HL-60 (cell line): ENCODE data around the gene CXCL11.

Source experiments
- DNase-seq, 2 experiments: peaks; one replicate each; pipeline ENCODE4 v3.0.0-alpha.2; 2010 to 2020; ENCODE audit warnings: low read depth in 1 of 2, low spot score in 1 of 2
- H3K27ac ChIP-seq: fragments of 250-450 bp; sonication (Bioruptor Pico); replicated peaks from 2 replicates; pipeline ENCODE4 v1.5.1; 2020; ENCODE audit warnings: mild to moderate bottlenecking, moderate library complexity
- H3K27me3 ChIP-seq: fragments of 250-450 bp; sonication (Bioruptor Pico); 2 replicates; pipeline ENCODE4 v1.5.1; 2021; ENCODE audit warnings: mild to moderate bottlenecking, moderate library complexity; ENCODE audit not compliant: insufficient read depth, poor library complexity, severe bottlenecking
- H3K4me3 ChIP-seq: replicated peaks from 2 replicates; pipeline ENCODE4 v1.5.1; 2011; ENCODE audit warnings: mild to moderate bottlenecking, control low read depth, low read length; ENCODE audit not compliant: insufficient read depth
- CTCF ChIP-seq: IDR thresholded peaks from one replicate; pipeline ENCODE4 v1.5.1; 2011; ENCODE audit warnings: low read length, control low read depth, inconsistent platforms; ENCODE audit not compliant: insufficient read depth
- GABPA ChIP-seq: IDR thresholded peaks from 2 replicates; pipeline ENCODE4 v1.6.1; 2012; ENCODE audit warnings: low read depth
- POLR2AphosphoS5 ChIP-seq: IDR thresholded peaks from 2 replicates; pipeline ENCODE4 v1.6.1; 2012; ENCODE audit warnings: low read depth
- REST ChIP-seq: IDR thresholded peaks from 2 replicates; pipeline ENCODE4 v1.6.1; 2012; ENCODE audit warnings: low read depth; ENCODE audit not compliant: insufficient replicate concordance
- SPI1 ChIP-seq: IDR thresholded peaks from 2 replicates; pipeline ENCODE4 v1.6.1; 2012; ENCODE audit warnings: low read depth, mild to moderate bottlenecking, borderline replicate concordance

Gene CXCL11

GRCh38 chr4:76003035-76003434 lies 32.8 kb downstream of the CXCL11 start:
- Histone ChIP-seq H3K27me3 (no peaks in the 10 kb centered on the region), H3K27ac (no peak overlapping the region), H3K4me3 (no peak overlapping the region)
- peak; percentile 38 to 66 for DNase-seq
- TF ChIP-seq POLR2AphosphoS5 (peak; percentile 44; the same call in 1 of the 2 replicates), REST (no peak), SPI1 (no peak), GABPA (no peak), CTCF (no peak)

- H3K4me3 ChIP-seq: no peak overlapping the region
- peak; percentile 33 to 56 for DNase-seq
- 0 out of 2 replicates have a peak overlapping the region, but pooled peaks have one; percentile 1 for H3K27ac ChIP-seq
- H3K27me3 ChIP-seq: no peaks in the 10 kb centered on the region
- TF ChIP-seq REST (no peak), GABPA (no peak), SPI1 (no peak), POLR2AphosphoS5 (no peak), CTCF (no peak)
Observed at GRCh38 chr4:76002176-76002575, 33.7 kb downstream of the CXCL11 start.

GRCh38 chr4:76001700-76002099 lies 34.2 kb downstream of the CXCL11 start:
- no peak for TF ChIP-seq REST
- no peak for TF ChIP-seq CTCF
- no peak for TF ChIP-seq POLR2AphosphoS5
- TF ChIP-seq GABPA: no peak
- TF ChIP-seq SPI1: no peak
- H3K27ac ChIP-seq: no peak overlapping the region

More at GRCh38 chr4:76001700-76002099, 34.2 kb downstream of the CXCL11 start:
- no peaks in the 10 kb centered on the region for H3K27me3 ChIP-seq
- no peak overlapping the region for H3K4me3 ChIP-seq
- DNase-seq: peak; percentile 24 to 47
